CD4-positive, alpha-beta T cell (primary cell): ENCODE results near the gene CHRM5. TPM values are rescaled to one million over a fixed set of nuclear protein-coding genes. Genes with fewer than 3 reads are reported as not detected.

ENCODE experiments used
- ATAC-seq: fragments of 200-7000 bp; cut with Tn5 transposase; one replicate; pipeline ENCODE4 v1.10.0; 2022; ENCODE audit warnings: mild to moderate bottlenecking; ENCODE audit not compliant: poor library complexity
- CTCF ChIA-PET: fragments of 350-600 bp; sonication (Branson Sonifier 250); formaldehyde crosslinking; loops from one replicate; lab custom pipeline; 2021; ENCODE audit warnings: antibody characterized with exemption, inconsistent platforms; lab: Charles Lee
- POLR2A ChIA-PET: fragments of 350-600 bp; sonication (Branson Sonifier 250); formaldehyde crosslinking; loops from one replicate; lab custom pipeline; 2021; ENCODE audit warnings: antibody characterized with exemption, inconsistent platforms; lab: Charles Lee
- DNase-seq, 14 experiments: peaks; one replicate each; pipeline ENCODE4 v3.0.0-alpha.2; 2013 to 2020; ENCODE audit warnings: mixed read lengths in 2 of 14
- H3K27ac ChIP-seq, 2 donors: one replicate each; pipeline versions ENCODE4 v1.5.1 to v1.7.0; 2013; ENCODE audit warnings: low read length in 2 of 2, low read depth in 1 of 2, mild to moderate bottlenecking in 1 of 2
- H3K27me3 ChIP-seq, 2 experiments: 1 replicate in 1 of 2; 2 replicates in 1 of 2; pipeline versions ENCODE4 v1.6.1 to v1.7.0; 2013; ENCODE audit warnings: low read length in 2 of 2, control low read depth in 1 of 2, mild to moderate bottlenecking in 1 of 2, moderate library complexity in 1 of 2; ENCODE audit not compliant: insufficient read depth in 2 of 2, control insufficient read depth in 1 of 2
- H3K36me3 ChIP-seq: one replicate; pipeline ENCODE4 v1.6.1; 2013; ENCODE audit warnings: low read length, control low read depth; ENCODE audit not compliant: insufficient read depth
- H3K4me1 ChIP-seq: one replicate; pipeline ENCODE4 v1.6.1; 2013; ENCODE audit warnings: low read length, control low read depth; ENCODE audit not compliant: insufficient read depth
- H3K4me3 ChIP-seq: one replicate; pipeline ENCODE4 v1.5.1; 2013; ENCODE audit warnings: mild to moderate bottlenecking, low read length, moderate library complexity
- H3K9me3 ChIP-seq, 2 experiments: 1 replicate in 1 of 2; 2 replicates in 1 of 2; pipeline versions ENCODE4 v1.6.1 to v1.7.0; 2013; ENCODE audit warnings: low read length in 2 of 2, mild to moderate bottlenecking in 2 of 2, control low read depth in 1 of 2, moderate library complexity in 1 of 2; ENCODE audit not compliant: control insufficient read depth in 1 of 2, insufficient read depth in 1 of 2
- H3K27ac Mint-ChIP-seq: one replicate; pipeline ENCODE4 v1.8.0; 2020; ENCODE audit warnings: mixed read lengths
- H3K27me3 Mint-ChIP-seq: one replicate; pipeline ENCODE4 v1.8.0; 2021; ENCODE audit warnings: mixed read lengths
- H3K36me3 Mint-ChIP-seq: one replicate; pipeline ENCODE4 v1.8.0; 2021; ENCODE audit warnings: low read depth, mixed read lengths
- H3K4me1 Mint-ChIP-seq: one replicate; pipeline ENCODE4 v1.8.0; 2021; ENCODE audit warnings: low read depth, mixed read lengths
- H3K4me3 Mint-ChIP-seq: one replicate; pipeline ENCODE4 v1.8.0; 2020; ENCODE audit warnings: mild to moderate bottlenecking, mixed read lengths
- H3K9me3 Mint-ChIP-seq: one replicate; pipeline ENCODE4 v1.8.0; 2020; ENCODE audit warnings: mixed read lengths
- intact Hi-C, 2 experiments: fragments of 100-400 bp; cut with DNase I in 1 of 2; cut with micrococcal nuclease in 1 of 2; formaldehyde crosslinking; loops; one replicate each; pipeline versions ENCODE4 v1.15.1 to v1.9.0; 2023 to 2025; cut with DNase I, micrococcal nuclease
- total RNA-seq, 174 experiments: library from RNA in 2 of 174; stranded (reverse) in 2 of 174; gene quantifications; one replicate each; pipeline ENCODE4 v1.2.3 and lab custom pipeline; 2021 to 2026
- TF ChIP-seq, protein P1 (sequence below): fragments of 200-600 bp; IDR thresholded peaks from one replicate; pipeline ENCODE4 v1.8.0; 2022; ENCODE audit warnings: antibody characterized with exemption, mild to moderate bottlenecking

The CHRM5 gene
- total RNA-seq, 2 experiments from 2014 or later: not detected

DNA sequence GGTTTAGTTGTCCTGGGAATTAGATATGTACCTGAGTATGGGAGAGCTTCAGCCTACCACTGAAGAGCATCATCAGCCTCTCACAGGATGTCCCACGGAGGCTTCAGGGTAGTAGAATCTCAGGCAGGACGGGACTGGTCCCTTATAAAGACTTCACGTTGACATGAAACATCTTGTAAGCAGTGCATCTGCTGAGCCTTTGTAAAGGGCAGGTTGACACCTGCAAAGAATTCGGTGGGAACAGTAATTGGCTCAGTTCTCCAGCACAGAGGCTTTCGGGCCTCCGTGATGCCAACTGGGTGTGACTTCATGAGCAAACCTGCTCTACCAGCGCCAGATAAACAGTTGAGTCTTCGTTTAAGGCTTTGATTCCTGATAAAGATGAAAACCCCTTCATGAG, 97.6 kb downstream of the CHRM5 start:
- Mint-ChIP-seq H3K36me3 (no peaks in the 10 kb centered on the region), H3K27me3 (no peaks in the 10 kb centered on the region), H3K4me1 (no peaks in the 10 kb centered on the region), H3K27ac (no peak overlapping the region), H3K4me3 (no peak overlapping the region), H3K9me3 (no peaks in the 10 kb centered on the region)
- DNase-seq: no peak
- intact Hi-C loops: no loop called here
- Histone ChIP-seq H3K9me3 (no peaks in the 10 kb centered on the region), H3K4me1 (no peaks in the 10 kb centered on the region), H3K36me3 (no peaks in the 10 kb centered on the region), H3K27ac (no peak overlapping the region), H3K4me3 (no peak overlapping the region), H3K27me3 (no peaks in the 10 kb centered on the region)
- TF ChIP-seq, protein P1, sequence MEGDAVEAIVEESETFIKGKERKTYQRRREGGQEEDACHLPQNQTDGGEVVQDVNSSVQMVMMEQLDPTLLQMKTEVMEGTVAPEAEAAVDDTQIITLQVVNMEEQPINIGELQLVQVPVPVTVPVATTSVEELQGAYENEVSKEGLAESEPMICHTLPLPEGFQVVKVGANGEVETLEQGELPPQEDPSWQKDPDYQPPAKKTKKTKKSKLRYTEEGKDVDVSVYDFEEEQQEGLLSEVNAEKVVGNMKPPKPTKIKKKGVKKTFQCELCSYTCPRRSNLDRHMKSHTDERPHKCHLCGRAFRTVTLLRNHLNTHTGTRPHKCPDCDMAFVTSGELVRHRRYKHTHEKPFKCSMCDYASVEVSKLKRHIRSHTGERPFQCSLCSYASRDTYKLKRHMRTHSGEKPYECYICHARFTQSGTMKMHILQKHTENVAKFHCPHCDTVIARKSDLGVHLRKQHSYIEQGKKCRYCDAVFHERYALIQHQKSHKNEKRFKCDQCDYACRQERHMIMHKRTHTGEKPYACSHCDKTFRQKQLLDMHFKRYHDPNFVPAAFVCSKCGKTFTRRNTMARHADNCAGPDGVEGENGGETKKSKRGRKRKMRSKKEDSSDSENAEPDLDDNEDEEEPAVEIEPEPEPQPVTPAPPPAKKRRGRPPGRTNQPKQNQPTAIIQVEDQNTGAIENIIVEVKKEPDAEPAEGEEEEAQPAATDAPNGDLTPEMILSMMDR: no peak
- CTCF ChIA-PET: no interaction called here
- ATAC-seq: no peak
- POLR2A ChIA-PET: interaction anchor here (1.0 kb wide), 1 partner anchor 301 kb away, joined by 3 read pairs; the partner anchor contains the start of gene LPCAT4

DNA sequence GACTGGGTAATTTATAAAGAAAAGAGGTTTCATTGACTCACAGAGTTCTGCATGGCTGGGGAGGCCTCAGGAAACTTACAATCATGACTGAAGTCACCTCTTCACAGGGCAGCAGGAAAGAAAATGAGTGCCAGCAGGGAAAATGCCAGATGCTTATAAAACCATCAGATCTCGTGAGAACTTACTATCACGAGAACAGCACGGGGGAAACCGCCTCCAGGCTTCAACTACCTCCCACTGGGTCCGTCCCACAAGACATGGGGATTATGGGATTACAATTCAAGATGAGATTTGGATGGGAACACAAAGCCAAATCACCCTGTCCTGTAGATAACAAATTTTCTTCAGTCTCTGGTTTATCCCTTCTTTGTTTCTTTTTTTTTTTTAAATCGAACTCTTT, 101.7 kb downstream of the CHRM5 start:
- Mint-ChIP-seq H3K4me1 (no peaks in the 10 kb centered on the region), H3K4me3 (no peak overlapping the region), H3K36me3 (no peaks in the 10 kb centered on the region), H3K9me3 (no peaks in the 10 kb centered on the region), H3K27me3 (no peaks in the 10 kb centered on the region), H3K27ac (no peak overlapping the region)
- intact Hi-C loops: no loop called here
- ChIA-PET POLR2A (no interaction called here), CTCF (no interaction called here)
- Histone ChIP-seq H3K4me3 (no peak overlapping the region), H3K9me3 (no peaks in the 10 kb centered on the region), H3K27me3 (no peaks in the 10 kb centered on the region), H3K27ac (no peak overlapping the region), H3K4me1 (no peaks in the 10 kb centered on the region), H3K36me3 (no peaks in the 10 kb centered on the region)
- ATAC-seq: no peak
- TF ChIP-seq, protein P1: no peak
- DNase-seq: no peak

DNA sequence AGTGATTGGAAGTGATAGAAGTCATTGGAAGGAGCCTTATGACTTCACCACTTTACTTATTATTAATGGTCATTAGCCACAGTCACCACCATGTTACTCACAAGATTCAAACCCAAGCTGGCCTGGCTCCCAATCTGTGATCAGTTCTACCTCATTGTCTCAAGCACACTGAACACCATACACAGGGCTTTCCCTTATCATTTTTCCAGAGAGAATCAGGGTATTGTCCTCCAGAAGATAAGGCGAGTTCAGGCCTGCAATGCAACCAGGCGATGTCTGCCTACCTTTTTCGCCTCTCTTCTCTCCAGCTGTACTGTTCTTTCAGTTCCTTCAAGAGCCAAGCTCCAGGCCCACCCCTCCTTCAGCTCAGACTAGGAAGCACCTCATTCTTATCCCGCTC, 108.5 kb downstream of the CHRM5 start:
- H3K4me1 ChIP-seq: no peaks in the 10 kb centered on the region
- intact Hi-C loops: no loop called here
- DNase-seq (no peak), ATAC-seq (no peak)
- H3K9me3 ChIP-seq: no peaks in the 10 kb centered on the region
- H3K27me3 ChIP-seq: no peaks in the 10 kb centered on the region
- H3K4me3 ChIP-seq: no peak overlapping the region
- Mint-ChIP-seq H3K36me3 (no peaks in the 10 kb centered on the region), H3K4me3 (no peak overlapping the region), H3K27me3 (no peaks in the 10 kb centered on the region), H3K4me1 (no peaks in the 10 kb centered on the region), H3K27ac (no peak overlapping the region), H3K9me3 (no peaks in the 10 kb centered on the region)
- H3K27ac ChIP-seq: no peak overlapping the region
- CTCF ChIA-PET: no interaction called here
- H3K36me3 ChIP-seq: no peaks in the 10 kb centered on the region
- POLR2A ChIA-PET: no interaction called here
- TF ChIP-seq, protein P1: no peak
